Gastroesophageal sphincter (tissue), 3 donors: Measurements from ENCODE around the gene DYNLT2B.

Experiments
- CTCF ChIP-seq, 4 experiments: fragments of 200-600 bp in 2 of 4; fragments of 450-650 bp in 2 of 4; sonication (generic) in 1 of 4; IDR thresholded peaks; one replicate each; pipeline ENCODE4 v1.5.1; 2017 to 2019; ENCODE audit warnings: antibody characterized with exemption in 4 of 4, mild to moderate bottlenecking in 2 of 4, moderate library complexity in 2 of 4
- EP300 ChIP-seq: sonication (generic); formaldehyde crosslinking; IDR thresholded peaks from one replicate; pipeline ENCODE4 v1.6.1; 2017; ENCODE audit warnings: antibody characterized with exemption, mild to moderate bottlenecking
- POLR2A ChIP-seq, 2 donors: fragments of 450-650 bp; IDR thresholded peaks; one replicate each; pipeline ENCODE4 v1.6.1; 2017; ENCODE audit warnings: antibody characterized with exemption in 2 of 2, mild to moderate bottlenecking in 2 of 2, moderate library complexity in 1 of 2
- POLR2AphosphoS5 ChIP-seq: sonication (generic); formaldehyde crosslinking; IDR thresholded peaks from one replicate; pipeline ENCODE4 v1.6.1; 2017; ENCODE audit warnings: antibody characterized with exemption

GRCh38 chr3:196273655-196274054 is 44.4 kb downstream of the DYNLT2B start:
- TF ChIP-seq CTCF (IDR thresholded peaks at IDR 0.05) (no peak), POLR2AphosphoS5 (no peak), EP300 (no peak), POLR2A (IDR thresholded peaks at IDR 0.05) (no peak)
